Brain microvascular endothelial cell (primary cell): ENCODE data around the gene NPFFR1.

ENCODE experiments used
- DNase-seq: peaks from one replicate; pipeline ENCODE4 v3.0.0-alpha.2; 2020
- H3K27ac ChIP-seq: fragments of 250-450 bp; sonication (Bioruptor Pico); 2 replicates; pipeline ENCODE4 v1.5.1; 2020; ENCODE audit warnings: mild to moderate bottlenecking, moderate library complexity
- H3K27me3 ChIP-seq: fragments of 250-450 bp; sonication (Bioruptor Pico); replicated peaks from 2 replicates; pipeline ENCODE4 v1.5.1; 2020; ENCODE audit warnings: mild to moderate bottlenecking
- H3K36me3 ChIP-seq: fragments of 250-450 bp; sonication (Bioruptor Pico); replicated peaks from 2 replicates; pipeline ENCODE4 v1.5.1; 2020; ENCODE audit warnings: mild to moderate bottlenecking
- H3K4me3 ChIP-seq: 2 replicates; pipeline ENCODE4 v1.5.1; 2011; ENCODE audit warnings: low read depth, mild to moderate bottlenecking, control low read depth, low read length, moderate library complexity
- in situ Hi-C: cut with HindIII; loops from 2 replicates; pipeline ENCODE4 v1.10.0; 2017; ENCODE audit warnings: low sequenced_read_pairs, low pct_ligation_motif_present
- TF ChIP-seq, protein P1 (sequence below): IDR thresholded peaks from 2 replicates; pipeline ENCODE4 v1.5.1; 2011; ENCODE audit warnings: low read depth, mild to moderate bottlenecking, moderate library complexity, low read length, control low read depth, inconsistent platforms; ENCODE audit errors: missing control alignments

Gene NPFFR1

DNA sequence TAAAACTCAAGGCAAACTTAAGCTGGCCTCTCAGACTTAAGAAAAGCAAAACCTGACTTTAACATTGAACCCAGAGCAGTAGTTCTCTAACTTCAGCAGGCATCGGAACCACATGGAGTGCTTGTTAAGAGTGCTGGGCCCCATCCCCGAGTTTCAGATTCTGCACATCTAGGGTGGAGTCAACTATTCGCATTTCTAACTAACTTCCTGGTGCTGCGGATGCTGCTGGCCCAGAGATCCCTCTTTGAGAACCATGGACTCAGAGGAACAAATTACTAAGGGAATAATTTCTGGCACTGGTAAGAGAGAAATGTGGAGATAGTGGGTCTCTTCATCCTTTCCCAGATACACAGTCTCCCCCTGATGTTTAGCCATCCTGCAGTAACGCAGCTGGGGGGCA is 14.6 kb upstream of the NPFFR1 start:
- in situ Hi-C loops: no loop called here
- Histone ChIP-seq H3K27me3 (no peaks in the 10 kb centered on the region), H3K27ac (no peak overlapping the region), H3K4me3 (no peak overlapping the region), H3K36me3 (no peaks in the 10 kb centered on the region)
- TF ChIP-seq, protein P1, sequence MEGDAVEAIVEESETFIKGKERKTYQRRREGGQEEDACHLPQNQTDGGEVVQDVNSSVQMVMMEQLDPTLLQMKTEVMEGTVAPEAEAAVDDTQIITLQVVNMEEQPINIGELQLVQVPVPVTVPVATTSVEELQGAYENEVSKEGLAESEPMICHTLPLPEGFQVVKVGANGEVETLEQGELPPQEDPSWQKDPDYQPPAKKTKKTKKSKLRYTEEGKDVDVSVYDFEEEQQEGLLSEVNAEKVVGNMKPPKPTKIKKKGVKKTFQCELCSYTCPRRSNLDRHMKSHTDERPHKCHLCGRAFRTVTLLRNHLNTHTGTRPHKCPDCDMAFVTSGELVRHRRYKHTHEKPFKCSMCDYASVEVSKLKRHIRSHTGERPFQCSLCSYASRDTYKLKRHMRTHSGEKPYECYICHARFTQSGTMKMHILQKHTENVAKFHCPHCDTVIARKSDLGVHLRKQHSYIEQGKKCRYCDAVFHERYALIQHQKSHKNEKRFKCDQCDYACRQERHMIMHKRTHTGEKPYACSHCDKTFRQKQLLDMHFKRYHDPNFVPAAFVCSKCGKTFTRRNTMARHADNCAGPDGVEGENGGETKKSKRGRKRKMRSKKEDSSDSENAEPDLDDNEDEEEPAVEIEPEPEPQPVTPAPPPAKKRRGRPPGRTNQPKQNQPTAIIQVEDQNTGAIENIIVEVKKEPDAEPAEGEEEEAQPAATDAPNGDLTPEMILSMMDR: no peak
- DNase-seq: no peak

DNA sequence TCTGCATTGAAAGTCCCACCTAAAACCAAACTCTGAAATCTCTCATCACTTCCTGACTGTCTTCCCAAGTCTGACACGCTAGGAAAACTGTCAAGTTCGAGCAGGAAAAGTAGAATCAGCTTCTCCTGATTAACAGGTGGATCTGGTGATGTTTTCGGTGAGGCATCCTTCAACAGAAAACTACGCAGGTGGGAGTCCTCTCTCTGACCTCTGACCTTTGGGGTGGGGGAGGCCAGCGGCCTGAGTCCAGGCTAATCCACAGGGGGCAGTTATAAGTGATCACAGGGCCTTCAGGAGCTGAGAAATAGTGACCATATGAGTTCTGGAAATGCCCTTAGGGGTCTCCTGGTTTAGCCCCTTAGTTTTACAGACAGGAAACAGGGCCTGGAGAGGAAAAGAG is 13.4 kb upstream of the NPFFR1 start:
- Histone ChIP-seq H3K27me3 (no peaks in the 10 kb centered on the region), H3K36me3 (no peaks in the 10 kb centered on the region), H3K27ac (no peak overlapping the region), H3K4me3 (no peak overlapping the region)
- in situ Hi-C loops: no loop called here
- TF ChIP-seq, protein P1: no peak
- no peak for DNase-seq

DNA sequence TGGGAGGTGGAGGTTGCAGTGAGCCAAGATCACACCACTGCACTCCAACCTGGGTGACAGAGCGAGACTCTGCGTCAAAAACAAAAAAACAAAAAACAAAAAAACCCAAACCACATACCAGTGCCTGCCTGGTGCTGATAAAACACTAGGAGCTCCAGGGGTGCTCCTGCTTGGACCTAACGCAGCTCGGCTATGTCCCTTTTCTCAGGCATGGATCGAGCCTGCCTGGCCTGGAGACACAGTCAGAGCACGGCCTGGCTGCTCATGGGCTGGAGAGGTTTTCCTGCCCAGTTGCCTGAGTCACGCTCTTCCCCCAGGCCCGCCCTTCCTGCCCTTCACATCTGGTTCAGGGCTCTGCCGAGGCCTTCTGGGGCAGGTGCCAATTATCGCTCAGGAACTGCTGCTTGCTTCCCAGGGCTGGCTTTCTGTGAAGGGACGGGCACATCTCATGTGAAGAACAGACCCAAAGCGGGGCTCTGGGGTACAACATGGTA is 12.6 kb upstream of the NPFFR1 start:
- H3K27me3 ChIP-seq: no peaks in the 10 kb centered on the region
- TF ChIP-seq, protein P1: no peak
- DNase-seq: peak; percentile 47
- H3K27ac ChIP-seq: no peak overlapping the region
- in situ Hi-C loops: no loop called here
- H3K36me3 ChIP-seq: no peaks in the 10 kb centered on the region
- no peak overlapping the region for H3K4me3 ChIP-seq

DNA sequence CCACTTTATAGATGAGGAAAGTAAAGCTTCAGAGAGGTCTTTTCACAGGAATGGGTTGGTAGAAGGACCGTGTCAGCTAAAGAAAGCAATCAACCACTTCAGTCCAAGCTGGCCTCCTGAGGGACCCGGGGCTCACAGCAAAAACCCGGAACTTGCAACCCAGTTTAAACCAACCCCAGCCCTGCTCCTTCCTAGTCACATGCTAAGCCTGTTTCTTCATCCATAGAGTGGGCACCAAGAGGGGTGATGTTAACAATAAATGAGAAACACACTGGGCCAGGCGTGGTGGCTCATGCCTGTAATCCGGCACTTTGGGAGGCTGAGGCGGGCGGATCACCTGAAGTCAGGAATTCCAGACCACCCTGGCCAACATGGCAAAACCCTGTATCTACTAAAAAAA is 12.1 kb upstream of the NPFFR1 start:
- no peak overlapping the region for H3K27ac ChIP-seq
- TF ChIP-seq, protein P1: no peak
- in situ Hi-C loops: no loop called here

DNA sequence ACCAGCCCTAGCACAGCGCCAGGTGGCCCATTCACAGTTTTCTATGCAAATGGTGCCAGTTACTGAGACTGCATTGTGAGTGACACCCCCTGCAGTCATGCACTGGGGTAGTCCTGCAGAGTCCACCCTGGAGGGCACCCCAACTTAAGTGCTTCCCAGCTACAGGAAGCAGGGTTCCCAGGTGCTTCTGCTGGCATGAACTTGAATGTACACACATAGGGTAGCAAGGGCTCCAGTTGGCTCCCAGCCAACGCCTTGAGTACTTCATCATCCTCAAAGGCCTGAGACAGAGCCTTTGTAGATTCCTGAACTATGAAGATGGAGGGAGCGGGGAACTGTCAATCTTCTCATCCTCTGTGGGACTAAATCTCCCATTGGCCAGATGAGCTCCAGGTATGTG is 11.5 kb upstream of the NPFFR1 start:
- no peak for DNase-seq
- TF ChIP-seq, protein P1: no peak
- in situ Hi-C loops: no loop called here

More for the DNA sequence above, 12.1 kb upstream of the NPFFR1 start:
- no peak overlapping the region for H3K4me3 ChIP-seq
- DNase-seq: no peak
- H3K27me3 ChIP-seq: no peaks in the 10 kb centered on the region
- no peaks in the 10 kb centered on the region for H3K36me3 ChIP-seq

DNA sequence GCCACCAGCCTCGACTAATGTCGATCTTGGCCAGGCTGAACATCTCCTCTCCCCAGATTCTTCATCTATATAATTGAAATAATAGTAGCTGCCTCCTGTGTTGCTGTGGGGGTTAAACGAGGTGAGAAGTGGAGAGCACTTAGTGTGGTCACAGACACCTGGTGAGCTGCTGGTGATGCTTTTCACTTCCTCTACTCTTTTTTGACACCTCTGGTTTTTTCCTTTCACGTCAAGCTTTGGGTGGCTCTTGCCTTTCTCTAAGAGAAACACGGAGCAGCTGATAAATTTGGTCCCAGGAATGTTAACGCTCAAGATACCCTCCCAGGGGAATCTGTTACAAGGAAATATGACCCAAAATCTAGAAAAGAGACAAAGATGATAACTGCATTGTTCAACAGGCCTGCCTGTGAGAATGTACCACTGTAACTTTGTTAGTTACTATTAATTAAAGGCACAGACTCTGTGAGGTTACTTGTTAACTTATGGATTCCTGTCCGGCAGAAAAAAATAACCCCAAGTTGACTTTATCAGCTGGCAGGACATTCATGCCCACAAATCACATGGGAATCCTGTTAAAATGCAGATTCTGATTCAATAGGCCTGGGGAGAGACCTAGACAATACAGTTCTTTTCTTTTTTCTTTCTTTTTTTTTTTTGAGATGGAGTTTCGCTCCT is 9.5 kb upstream of the NPFFR1 start:
- DNase-seq: no peak
- Histone ChIP-seq H3K36me3 (no peaks in the 10 kb centered on the region), H3K4me3 (no peak overlapping the region), H3K27ac (no peak overlapping the region), H3K27me3 (no peaks in the 10 kb centered on the region)
- TF ChIP-seq, protein P1: no peak
- in situ Hi-C loops: no loop called here

More for the DNA sequence above, 11.5 kb upstream of the NPFFR1 start:
- Histone ChIP-seq H3K27me3 (no peaks in the 10 kb centered on the region), H3K36me3 (no peaks in the 10 kb centered on the region), H3K4me3 (no peak overlapping the region), H3K27ac (no peak overlapping the region)
